Retinal pigment epithelial cell (primary cell): ENCODE results near the gene NRF1.
"Not testable (repeated sequence)": the region's sequence is repeated elsewhere in the genome, so short reads cannot be mapped to it uniquely, and the experiment has no call there.

ENCODE experiments used
- DNase-seq: peaks from one replicate; pipeline ENCODE4 v3.0.0-alpha.2; 2010; ENCODE audit warnings: low read depth
- H3K4me3 ChIP-seq: 2 replicates; pipeline ENCODE4 v1.5.1; 2011; ENCODE audit warnings: mild to moderate bottlenecking, low read length, control low read depth, moderate library complexity
- CTCF ChIP-seq: conservative IDR thresholded peaks from 2 replicates; pipeline ENCODE4 v1.5.1; 2011; ENCODE audit warnings: low read depth, low read length, control low read depth, inconsistent platforms

NRF1 gene

GRCh38 chr7:129574487-129574886 lies 37.0 kb upstream of the NRF1 start:
- no peak for DNase-seq
- no peak overlapping the region for H3K4me3 ChIP-seq
- TF ChIP-seq CTCF: no peak

GRCh38 chr7:129575699-129576098 lies 35.8 kb upstream of the NRF1 start:
- no peak for DNase-seq
- TF ChIP-seq CTCF: no peak
- H3K4me3 ChIP-seq: no peak overlapping the region

- no peak overlapping the region for H3K4me3 ChIP-seq
- DNase-seq: no peak
- TF ChIP-seq CTCF: no peak
Observed at GRCh38 chr7:129576138-129576537, 35.4 kb upstream of the NRF1 start.

- no peak for DNase-seq
- no peak overlapping the region for H3K4me3 ChIP-seq
- TF ChIP-seq CTCF: no peak
Observed at GRCh38 chr7:129578829-129579228, 32.7 kb upstream of the NRF1 start.

- H3K4me3 ChIP-seq, DNase-seq: not testable (repeated sequence)
Observed at GRCh38 chr7:129586179-129586578, 25.3 kb upstream of the NRF1 start.

- H3K4me3 ChIP-seq: no peak overlapping the region
- DNase-seq: no peak
- no peak for TF ChIP-seq CTCF
Observed at GRCh38 chr7:129588268-129588667, 23.3 kb upstream of the NRF1 start.

- no peak overlapping the region for H3K4me3 ChIP-seq
- TF ChIP-seq CTCF: no peak
- no peak for DNase-seq
Observed at GRCh38 chr7:129591868-129592267, 19.7 kb upstream of the NRF1 start.

GRCh38 chr7:129596386-129596785 lies 15.1 kb upstream of the NRF1 start:
- DNase-seq, H3K4me3 ChIP-seq: not testable (repeated sequence)

- DNase-seq: no peak
- TF ChIP-seq CTCF: no peak
- no peak overlapping the region for H3K4me3 ChIP-seq
Observed at GRCh38 chr7:129597672-129598071, 13.8 kb upstream of the NRF1 start.
